ENCODE results near the gene DHCR7.

- no peak for TF ChIP-seq CTCF (conservative IDR thresholded peaks at IDR 0.05; ENCODE audit: low read length)
- TF ChIP-seq EZH2phosphoT487 (IDR thresholded peaks at IDR 0.05; ENCODE audit: borderline replicate concordance) = no peak
These were observed 38.1 kb upstream of the DHCR7 start for GRCh38 chr11:71486320-71486719.

Data from Loucy (cell line).